Measurements from ENCODE around the gene TMEM132D.

GRCh38 chr12:129523621-129524020, 380.2 kb downstream of the TMEM132D start:
- TF ChIP-seq CEBPB (IDR thresholded peaks at IDR 0.05; ENCODE audit: low read depth, low read length) (no peak), POLR2A (IDR thresholded peaks at IDR 0.05; ENCODE audit: low read depth, low read length) (no peak), CTCF (conservative IDR thresholded peaks at IDR 0.05; ENCODE audit: low read depth, low read length) (no peak), MXI1 (IDR thresholded peaks at IDR 0.05; ENCODE audit: borderline replicate concordance, low read depth, low read length) (no peak), USF2 (IDR thresholded peaks at IDR 0.05; ENCODE audit: low read depth, low read length) (no peak), CHD1 (IDR thresholded peaks at IDR 0.05; ENCODE audit: low read depth, low read length) (no peak), RAD21 (IDR thresholded peaks at IDR 0.05; ENCODE audit: low read length) (no peak), SMC3 (IDR thresholded peaks at IDR 0.05; ENCODE audit: low read depth, low read length) (no peak), FOS (IDR thresholded peaks at IDR 0.05; ENCODE audit: low read depth, low read length) (no peak)
